DMS153 treated with DMSO at 0.1 percent for 48 hours (cell line): Measurements from ENCODE around the gene CNTFR.

ENCODE experiments used
- DNase-seq: peaks from one replicate; lab custom pipeline; 2025; ENCODE audit not compliant: unreplicated experiment; lab: John Stamatoyannopoulos, UW

The CNTFR gene

GRCh38 chr9:34508951-34509350 is 80.6 kb downstream of the CNTFR start:
- no peak for DNase-seq

- DNase-seq = no peak
Measured at GRCh38 chr9:34508463-34508862, 81.1 kb downstream of the CNTFR start.

- DNase-seq = no peak
Measured at GRCh38 chr9:34507966-34508365, 81.6 kb downstream of the CNTFR start.

GRCh38 chr9:34507556-34507955 is 82.0 kb downstream of the CNTFR start:
- no peak for DNase-seq

- no peak for DNase-seq
Measured at GRCh38 chr9:34506623-34507022, 82.9 kb downstream of the CNTFR start.

- no peak for DNase-seq
Measured at GRCh38 chr9:34505370-34506120, 84.0 kb downstream of the CNTFR start.

- DNase-seq = no peak
Measured at GRCh38 chr9:34503406-34503805, 86.1 kb downstream of the CNTFR start.

- DNase-seq = no peak
Measured at GRCh38 chr9:34502891-34503290, 86.6 kb downstream of the CNTFR start.

- no peak for DNase-seq
Measured at GRCh38 chr9:34502471-34502870, 87.1 kb downstream of the CNTFR start.

GRCh38 chr9:34501889-34502425 is 87.6 kb downstream of the CNTFR start:
- no peak for DNase-seq
